Gastroesophageal sphincter (tissue), 3 donors: ENCODE results near the gene BRD8.
A peak's percentile ranks its signal among the peaks of the same experiment; 100 is the strongest.

ENCODE experiments used
- POLR2A ChIP-seq, 2 donors: fragments of 450-650 bp; IDR thresholded peaks; one replicate each; pipeline ENCODE4 v1.6.1; 2017; ENCODE audit warnings: antibody characterized with exemption in 2 of 2, mild to moderate bottlenecking in 2 of 2, moderate library complexity in 1 of 2
- TF ChIP-seq, protein P1 (sequence below), 4 experiments: fragments of 200-600 bp in 2 of 4; fragments of 450-650 bp in 2 of 4; sonication (generic) in 1 of 4; IDR thresholded peaks; one replicate each; pipeline ENCODE4 v1.5.1; 2017 to 2019; ENCODE audit warnings: antibody characterized with exemption in 4 of 4, mild to moderate bottlenecking in 2 of 4, moderate library complexity in 2 of 4

GRCh38 chr5:138213161-138214029 lies 35.0 kb upstream of the BRD8 start, which contains the start of gene CDC23:
- peak in 1 of 2 donors; percentile 17 for TF ChIP-seq POLR2A (IDR thresholded peaks at IDR 0.05)
- TF ChIP-seq, protein P1, sequence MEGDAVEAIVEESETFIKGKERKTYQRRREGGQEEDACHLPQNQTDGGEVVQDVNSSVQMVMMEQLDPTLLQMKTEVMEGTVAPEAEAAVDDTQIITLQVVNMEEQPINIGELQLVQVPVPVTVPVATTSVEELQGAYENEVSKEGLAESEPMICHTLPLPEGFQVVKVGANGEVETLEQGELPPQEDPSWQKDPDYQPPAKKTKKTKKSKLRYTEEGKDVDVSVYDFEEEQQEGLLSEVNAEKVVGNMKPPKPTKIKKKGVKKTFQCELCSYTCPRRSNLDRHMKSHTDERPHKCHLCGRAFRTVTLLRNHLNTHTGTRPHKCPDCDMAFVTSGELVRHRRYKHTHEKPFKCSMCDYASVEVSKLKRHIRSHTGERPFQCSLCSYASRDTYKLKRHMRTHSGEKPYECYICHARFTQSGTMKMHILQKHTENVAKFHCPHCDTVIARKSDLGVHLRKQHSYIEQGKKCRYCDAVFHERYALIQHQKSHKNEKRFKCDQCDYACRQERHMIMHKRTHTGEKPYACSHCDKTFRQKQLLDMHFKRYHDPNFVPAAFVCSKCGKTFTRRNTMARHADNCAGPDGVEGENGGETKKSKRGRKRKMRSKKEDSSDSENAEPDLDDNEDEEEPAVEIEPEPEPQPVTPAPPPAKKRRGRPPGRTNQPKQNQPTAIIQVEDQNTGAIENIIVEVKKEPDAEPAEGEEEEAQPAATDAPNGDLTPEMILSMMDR (IDR thresholded peaks at IDR 0.05): no peak
